GM21529 (cell line): ENCODE data around the gene AEN.

Experiments used
- ATAC-seq: cut with Tn5 transposase; IDR thresholded peaks from one replicate; pipeline ENCODE4 v1.9.1; 2021; ENCODE audit not compliant: unreplicated experiment

AEN gene

DNA sequence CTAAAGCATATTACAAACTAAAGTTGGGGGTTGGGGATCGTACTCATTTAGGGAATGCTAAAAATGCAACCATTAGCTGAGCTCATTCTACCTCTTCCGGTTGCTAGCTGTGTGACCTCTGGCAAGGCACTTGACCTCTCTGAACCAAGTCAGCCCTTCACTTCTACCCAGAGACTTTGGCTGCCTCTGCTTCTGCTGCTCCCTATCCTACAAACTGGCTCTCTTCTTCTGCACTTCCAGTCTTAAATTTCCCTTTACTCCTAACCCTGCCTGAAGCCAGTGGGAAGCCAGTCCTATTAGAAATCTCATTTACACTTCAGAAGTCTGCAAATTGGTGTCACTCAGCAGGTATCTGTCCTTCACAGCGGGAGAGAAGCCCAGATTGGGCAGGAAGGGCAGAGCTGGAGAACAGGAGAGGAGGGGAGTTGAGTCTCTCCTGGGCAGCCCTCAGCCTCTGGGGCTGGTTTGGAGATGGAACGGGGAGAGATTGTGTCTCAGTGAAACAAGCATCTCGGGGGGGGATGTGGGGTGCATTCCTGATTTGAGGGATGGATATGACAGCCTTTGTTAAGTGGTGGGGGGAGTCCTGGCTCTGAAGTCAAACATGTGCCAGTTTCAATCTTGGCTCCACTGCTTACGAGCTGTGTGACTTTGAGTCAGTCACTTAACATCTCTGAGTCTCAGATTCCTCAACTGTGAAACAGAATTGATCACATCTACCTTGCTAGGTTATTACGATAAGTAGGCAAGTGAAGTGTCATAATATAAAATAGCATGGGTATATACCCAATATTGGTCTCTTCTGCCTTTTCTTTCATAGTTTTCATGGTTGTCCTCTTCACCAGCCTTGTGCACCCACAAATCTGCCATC is 7.8 kb upstream of the AEN start:
- no peak for ATAC-seq

DNA sequence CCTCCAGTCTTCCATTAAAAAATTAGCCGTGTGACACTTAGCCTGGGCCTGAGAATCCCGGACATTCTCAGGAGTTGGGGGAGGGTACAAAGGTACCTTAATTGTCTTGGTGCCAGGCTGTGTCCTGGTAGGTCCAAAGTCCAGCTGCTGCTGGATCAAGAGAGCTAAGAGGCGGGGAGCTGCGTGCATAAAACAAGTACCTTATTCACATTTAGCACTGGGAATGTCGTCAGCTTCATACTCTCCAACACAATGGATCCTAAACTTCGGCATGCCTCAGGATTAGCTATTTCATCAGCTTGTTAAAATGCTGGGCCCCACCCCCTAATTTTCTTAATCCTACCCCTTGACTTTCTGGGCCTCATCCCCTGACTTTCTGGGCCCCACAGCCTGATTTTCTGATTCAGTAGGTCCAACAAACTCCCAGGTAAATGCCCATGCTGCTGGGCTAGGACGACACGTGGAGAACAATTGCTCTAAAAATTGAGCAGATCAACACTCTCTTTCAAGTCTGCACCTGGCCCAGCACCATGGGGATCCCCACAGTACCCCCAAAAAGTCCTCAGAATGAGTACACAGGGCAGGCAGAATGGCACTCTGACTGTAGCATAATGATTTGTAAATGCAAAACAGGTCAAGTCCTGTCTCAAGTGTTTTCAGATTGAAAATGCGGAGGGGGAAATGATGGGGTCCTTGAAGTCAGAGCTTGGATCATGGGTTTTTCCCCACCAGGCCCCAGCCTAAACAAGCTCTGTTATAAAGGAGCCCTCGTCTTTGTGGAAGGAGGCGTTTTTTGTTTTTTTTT is 5.6 kb upstream of the AEN start:
- ATAC-seq = peak; percentile 65

DNA sequence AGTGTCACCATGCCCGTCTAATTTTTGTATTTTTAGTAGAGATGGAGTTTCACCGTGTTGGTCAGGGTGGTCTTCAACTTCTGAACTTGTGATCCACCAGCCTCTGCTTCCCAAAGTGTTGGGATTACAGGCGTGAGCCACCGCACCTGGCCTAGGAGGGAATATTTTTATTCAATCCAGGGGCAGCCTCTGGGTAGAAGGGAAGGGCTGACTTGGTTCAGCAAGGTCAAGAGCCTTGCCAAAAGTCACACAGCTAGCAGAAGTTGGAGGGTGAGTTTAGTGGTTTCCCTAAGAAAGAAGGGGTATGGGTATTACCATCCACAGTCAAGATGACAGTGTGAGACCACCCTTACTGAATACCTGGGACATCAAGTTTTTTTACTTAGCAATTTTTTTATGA is 4.9 kb upstream of the AEN start:
- no peak for ATAC-seq

DNA sequence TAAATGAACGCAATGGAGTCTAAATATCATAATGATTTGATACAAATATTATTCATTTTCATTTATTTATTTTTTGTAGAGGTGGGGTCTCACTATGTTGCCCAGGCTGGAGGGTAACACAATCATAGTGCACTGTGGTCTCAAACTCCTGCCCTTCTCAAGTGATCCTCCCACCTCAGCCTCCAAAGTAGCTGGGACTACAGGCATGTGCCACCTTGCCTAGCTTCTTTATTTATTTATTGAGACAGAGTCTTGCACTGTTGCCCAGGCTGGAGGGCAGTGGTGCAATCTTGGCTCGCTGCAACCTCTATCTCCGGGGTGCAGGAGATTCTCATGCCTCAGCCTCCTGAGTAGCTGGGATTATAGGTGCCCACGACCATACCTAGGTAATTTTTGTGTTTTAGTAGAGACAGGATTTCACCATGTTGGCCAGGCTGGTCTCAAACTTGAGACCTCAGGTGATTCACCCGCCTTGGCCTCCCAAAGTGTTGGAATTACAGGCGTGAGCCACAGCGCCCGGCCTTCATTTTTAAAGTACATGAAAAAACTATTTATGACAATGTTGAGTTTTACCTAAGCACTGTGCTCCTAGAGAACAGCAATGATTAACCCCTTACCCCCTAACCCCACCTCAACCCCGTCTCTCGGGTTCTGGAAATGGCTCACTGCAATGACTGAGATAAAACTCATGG is 4.0 kb upstream of the AEN start:
- no peak for ATAC-seq

DNA sequence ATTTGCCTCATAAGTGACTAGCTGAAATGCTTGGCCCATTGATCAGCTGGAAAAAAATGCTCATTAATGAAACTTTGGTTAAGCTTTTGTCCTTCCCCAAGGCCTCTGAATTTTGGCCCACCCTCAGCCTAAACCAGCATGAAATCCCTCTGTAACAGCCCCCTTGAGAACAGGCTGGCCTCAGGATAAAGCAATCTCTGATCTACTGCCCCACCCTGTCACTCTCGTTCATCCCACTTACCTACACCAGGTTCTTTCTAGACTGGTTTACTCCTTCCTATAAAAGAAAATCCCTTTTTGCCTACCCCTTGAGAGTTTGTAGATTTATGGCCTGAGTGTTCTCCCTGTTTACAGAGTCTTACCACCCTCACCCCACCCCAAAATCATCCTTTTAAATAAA is 3.4 kb upstream of the AEN start:
- ATAC-seq = no peak

DNA sequence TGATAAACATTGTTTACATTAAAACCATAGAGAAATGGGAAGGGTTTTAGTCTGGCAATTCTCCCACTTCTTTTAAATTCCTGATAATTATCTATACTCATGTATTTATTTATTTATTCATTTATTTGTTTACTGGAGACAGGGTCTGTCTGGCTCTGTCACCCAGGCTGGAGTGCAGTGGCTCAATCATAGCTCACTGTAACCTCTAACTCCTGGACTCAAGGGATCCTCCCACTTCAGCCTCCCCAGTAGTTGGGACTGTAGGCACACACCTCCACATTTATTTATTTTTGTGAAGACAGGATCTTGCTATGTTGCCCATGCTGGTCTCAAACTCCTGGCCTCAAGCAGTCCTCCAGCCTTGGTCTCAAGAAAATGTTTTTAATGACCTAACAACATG is 2.5 kb upstream of the AEN start:
- no peak for ATAC-seq

GRCh38 chr15:88619796-88620195 is 1.3 kb upstream of the AEN start:
- no peak for ATAC-seq

- ATAC-seq = peak; percentile 38
Measured at GRCh38 chr15:88621789-88622604, 857 bp downstream of the AEN start.

DNA sequence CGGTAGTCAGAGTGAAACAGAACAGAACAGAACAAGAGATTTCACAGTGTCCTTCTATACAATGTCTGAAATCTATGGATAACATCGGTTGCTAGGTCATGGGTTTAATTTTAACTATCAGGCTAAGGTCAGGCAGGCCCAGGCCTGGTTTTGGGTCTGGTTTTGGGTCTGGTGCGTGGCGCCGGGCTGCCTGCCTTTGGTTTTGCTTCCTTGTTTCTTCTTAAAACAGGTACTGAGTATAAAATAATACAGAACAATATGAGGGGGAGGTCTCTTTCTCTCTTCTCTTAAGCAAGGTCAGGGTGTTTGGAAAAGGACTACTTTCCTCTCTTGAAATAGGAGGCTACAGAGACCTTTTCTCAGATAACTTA is 1.4 kb downstream of the AEN start:
- no peak for ATAC-seq

DNA sequence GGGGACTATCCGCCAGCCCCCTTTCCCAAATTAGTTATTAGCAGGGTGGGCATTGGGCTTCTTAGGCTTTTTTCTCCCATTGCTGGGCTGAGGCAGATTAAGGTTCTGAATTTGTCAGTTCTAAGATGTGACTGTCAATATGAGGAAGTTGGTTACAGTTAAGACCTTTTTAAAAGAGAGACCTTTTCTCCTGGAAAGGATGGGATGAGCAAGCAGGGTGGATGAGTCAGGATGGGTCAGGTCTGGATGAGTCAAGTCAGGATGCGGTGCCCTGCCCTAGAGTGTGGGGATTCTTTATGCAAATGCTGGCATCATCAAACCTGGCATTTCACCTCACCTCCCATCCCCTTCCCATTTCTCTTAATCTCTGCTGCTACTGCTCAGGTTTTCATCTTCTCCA is 1.9 kb downstream of the AEN start:
- ATAC-seq = no peak

DNA sequence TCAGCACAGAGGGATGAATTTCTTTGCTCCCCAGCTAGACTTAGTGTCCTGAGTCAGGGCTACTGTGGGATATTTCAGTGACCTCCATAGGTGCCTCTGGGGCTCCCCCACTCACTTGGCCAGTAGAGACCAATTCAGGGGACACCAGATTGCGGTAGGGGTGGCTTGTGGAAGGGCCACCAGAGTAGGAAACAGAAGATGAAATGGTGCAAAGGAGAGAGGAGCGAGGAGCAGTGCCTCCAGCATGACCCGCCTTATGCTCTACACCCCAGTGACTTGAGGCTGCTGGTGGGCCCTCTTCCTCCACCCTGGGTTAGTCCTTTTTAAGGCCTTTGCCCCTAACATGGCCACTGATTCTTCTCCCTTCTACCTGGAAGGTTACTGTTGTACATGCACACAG is 2.5 kb downstream of the AEN start:
- ATAC-seq = no peak

- peak; percentile 44 for ATAC-seq
Measured at GRCh38 chr15:88624156-88624970, 3.2 kb downstream of the AEN start.

- ATAC-seq = no peak
Measured at GRCh38 chr15:88624971-88625490, 3.9 kb downstream of the AEN start.

DNA sequence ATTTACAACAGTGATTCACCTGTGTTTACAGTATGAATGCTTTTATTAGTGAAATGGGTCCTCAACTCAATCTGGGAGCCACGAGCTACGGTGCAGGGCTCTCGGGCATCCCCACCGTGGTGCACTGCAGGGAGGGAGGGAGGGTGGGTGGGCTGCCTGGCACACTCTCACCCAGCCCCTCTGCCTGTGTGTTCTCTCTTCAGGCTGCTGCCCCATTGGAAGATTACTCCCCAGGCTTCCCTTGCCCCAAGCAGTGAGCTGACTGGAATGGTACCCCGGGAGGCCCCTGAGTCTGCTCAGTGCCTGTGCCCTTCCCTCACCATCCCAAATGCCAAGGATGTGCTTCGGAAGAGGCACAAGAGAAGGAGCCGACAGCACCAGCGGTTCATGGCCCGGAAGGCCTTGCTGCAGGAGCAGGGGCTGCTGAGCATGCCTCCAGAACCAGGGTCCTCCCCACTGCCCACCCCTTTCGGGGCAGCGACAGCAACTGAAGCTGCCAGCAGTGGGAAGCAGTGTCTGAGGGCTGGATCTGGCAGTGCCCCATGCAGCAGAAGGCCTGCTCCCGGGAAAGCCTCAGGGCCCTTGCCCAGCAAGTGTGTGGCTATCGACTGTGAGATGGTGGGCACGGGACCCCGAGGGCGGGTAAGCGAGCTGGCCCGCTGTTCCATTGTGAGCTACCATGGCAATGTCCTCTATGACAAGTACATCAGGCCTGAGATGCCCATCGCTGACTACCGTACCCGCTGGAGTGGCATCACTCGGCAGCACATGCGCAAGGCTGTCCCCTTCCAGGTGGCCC is 5.0 kb downstream of the AEN start:
- ATAC-seq = no peak

- ATAC-seq = no peak
Measured at GRCh38 chr15:88627463-88627862, 6.3 kb downstream of the AEN start.

DNA sequence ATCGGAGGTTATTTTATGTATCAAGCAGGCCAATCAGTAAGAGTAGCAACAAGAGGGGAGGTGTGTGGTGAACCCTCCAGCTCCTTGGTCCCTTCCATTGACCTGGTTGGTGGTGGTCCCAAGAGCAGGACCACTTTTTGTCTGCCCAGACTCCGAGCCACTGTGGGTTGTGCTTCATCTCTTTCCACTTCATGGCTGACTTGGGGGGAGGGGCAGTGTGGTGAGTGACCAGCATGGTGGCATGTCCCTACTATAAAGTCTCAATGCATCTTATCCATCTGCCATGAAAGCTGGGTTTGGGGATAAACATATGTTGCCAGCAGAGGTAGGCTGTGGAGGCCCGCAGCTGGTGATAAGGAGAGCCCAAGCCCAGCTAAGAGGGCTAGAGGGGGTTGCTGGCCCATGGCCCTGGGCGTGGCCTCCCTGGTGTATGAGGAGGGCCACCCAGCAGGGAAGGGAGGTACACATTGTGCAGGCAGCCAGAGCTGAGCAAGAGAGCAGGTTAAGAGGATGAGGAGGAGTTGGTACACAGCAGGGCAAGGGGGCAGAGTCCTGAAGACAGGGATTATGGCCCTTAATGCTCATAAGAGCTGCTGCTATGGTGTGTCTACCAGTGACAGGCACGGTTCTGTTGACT is 7.0 kb downstream of the AEN start:
- no peak for ATAC-seq

GRCh38 chr15:88629071-88629470 is 7.9 kb downstream of the AEN start:
- no peak for ATAC-seq

DNA sequence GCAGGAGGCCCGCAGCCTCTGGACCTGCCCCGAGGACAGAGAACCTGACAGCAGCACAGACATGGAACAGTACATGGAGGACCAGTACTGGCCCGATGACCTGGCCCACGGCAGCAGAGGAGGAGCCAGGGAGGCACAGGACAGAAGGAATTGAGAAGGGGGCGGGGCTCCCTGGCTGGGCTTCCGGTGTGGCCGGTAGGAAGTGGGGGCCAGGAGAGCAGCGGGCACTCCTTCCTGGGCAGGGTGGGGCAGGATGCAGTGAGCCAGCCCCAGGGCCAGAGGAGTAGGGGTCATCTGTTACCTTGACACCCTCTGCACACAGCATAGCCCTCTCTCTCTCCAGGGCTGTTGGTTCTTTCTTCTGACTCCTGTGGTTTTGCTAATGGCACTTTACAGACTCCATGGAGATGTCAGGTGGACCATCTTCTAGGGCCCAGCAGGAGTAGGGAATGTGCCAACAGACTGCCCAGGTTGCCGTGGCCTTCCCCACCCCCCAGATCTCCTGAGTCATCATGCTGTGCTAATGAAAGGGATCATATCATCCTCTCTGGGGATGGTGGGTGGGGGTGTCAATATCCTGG is 9.1 kb downstream of the AEN start:
- no peak for ATAC-seq
